GM21786 (cell line): Measurements from ENCODE around the gene STAG3.

Experiments
- ATAC-seq: cut with Tn5 transposase; IDR thresholded peaks from one replicate; pipeline ENCODE4 v1.9.1; 2021; ENCODE audit not compliant: unreplicated experiment

The STAG3 gene

GRCh38 chr7:100154651-100155491 is 22.8 kb upstream of the STAG3 start:
- ATAC-seq: no peak

GRCh38 chr7:100155553-100156317 is 22.0 kb upstream of the STAG3 start:
- no peak for ATAC-seq

GRCh38 chr7:100156331-100157068 is 21.2 kb upstream of the STAG3 start:
- ATAC-seq: no peak

GRCh38 chr7:100157069-100157333 is 20.7 kb upstream of the STAG3 start:
- ATAC-seq: no peak

GRCh38 chr7:100157334-100158228 is 20.1 kb upstream of the STAG3 start:
- ATAC-seq: no peak

- ATAC-seq: peak; percentile 75
These were observed 19.3 kb upstream of the STAG3 start, which contains the start of gene TRAPPC14 for GRCh38 chr7:100158229-100159098. Gene TRAPPC14 (minus strand): TSS chr7:100158723. CDS start chr7:100158499, 224 bp downstream.

GRCh38 chr7:100159099-100159623 is 18.6 kb upstream of the STAG3 start:
- ATAC-seq: no peak

GRCh38 chr7:100160067-100160466 is 17.7 kb upstream of the STAG3 start:
- ATAC-seq: no peak

GRCh38 chr7:100163006-100163531 is 14.6 kb upstream of the STAG3 start:
- no peak for ATAC-seq

GRCh38 chr7:100163871-100164270 is 13.8 kb upstream of the STAG3 start:
- ATAC-seq: no peak

GRCh38 chr7:100166317-100166940 is 11.3 kb upstream of the STAG3 start:
- no peak for ATAC-seq

- ATAC-seq: no peak
These were observed 10.5 kb upstream of the STAG3 start for GRCh38 chr7:100166970-100167911.

GRCh38 chr7:100167912-100168323 is 9.8 kb upstream of the STAG3 start:
- ATAC-seq: no peak

GRCh38 chr7:100169147-100169850 is 8.4 kb upstream of the STAG3 start:
- no peak for ATAC-seq

- ATAC-seq: no peak
These were observed 7.4 kb upstream of the STAG3 start for GRCh38 chr7:100170101-100170897.

GRCh38 chr7:100171087-100171681 is 6.5 kb upstream of the STAG3 start:
- no peak for ATAC-seq
